SU-DHL-6 (cell line): ENCODE data around the gene FBXW11.
A peak's percentile ranks its signal among the peaks of the same experiment; 100 is the strongest.

Experiments
- H2AFZ ChIP-seq: fragments of 200-600 bp; sonication (generic); 2 replicates; pipeline ENCODE4 v1.6.1; 2014; ENCODE audit warnings: low read depth, mild to moderate bottlenecking, moderate library complexity, mixed read lengths, antibody characterized with exemption, low read length; ENCODE audit not compliant: severe bottlenecking
- H3F3A ChIP-seq: fragments of 200-600 bp; shearing (Covaris generic); 2 replicates; pipeline ENCODE4 v1.6.0; 2016; ENCODE audit warnings: antibody characterized with exemption, mild to moderate bottlenecking; ENCODE audit not compliant: insufficient read depth
- H3K27ac ChIP-seq: fragments of 200-600 bp; sonication (generic); 2 replicates; pipeline ENCODE4 v1.5.1; 2016; ENCODE audit warnings: low read depth, mild to moderate bottlenecking, low read length, moderate library complexity, mixed read lengths
- H3K27me3 ChIP-seq: fragments of 200-600 bp; sonication (generic), shearing (Covaris generic); 2 replicates; pipeline ENCODE4 v1.6.0; 2014; ENCODE audit warnings: mild to moderate bottlenecking, low read length
- H3K36me3 ChIP-seq: fragments of 200-600 bp; sonication (generic); 2 replicates; pipeline ENCODE4 v1.6.1; 2014; ENCODE audit warnings: mild to moderate bottlenecking, low read length, mixed read lengths
- H3K4me2 ChIP-seq: fragments of 300-600, 200-600 bp; shearing (Covaris generic), sonication (generic); 2 replicates; pipeline ENCODE4 v1.6.0; 2014; ENCODE audit warnings: low read length, low read depth, mild to moderate bottlenecking; ENCODE audit not compliant: poor library complexity, severe bottlenecking
- H3K4me3 ChIP-seq: fragments of 200-600 bp; sonication (generic); 2 replicates; pipeline ENCODE4 v1.5.1; 2014; ENCODE audit warnings: antibody characterized with exemption, low read length, mild to moderate bottlenecking, mixed read lengths; ENCODE audit not compliant: insufficient read depth, poor library complexity, severe bottlenecking
- H3K79me2 ChIP-seq: fragments of 200-600 bp; sonication (generic); 2 replicates; pipeline ENCODE4 v1.6.1; 2014; ENCODE audit warnings: mild to moderate bottlenecking, low read length, moderate library complexity; ENCODE audit not compliant: insufficient read depth
- H3K9ac ChIP-seq: fragments of 200-600 bp; sonication (generic); 2 replicates; pipeline ENCODE4 v1.7.0; 2014; ENCODE audit warnings: mild to moderate bottlenecking, low read length
- H3K9me2 ChIP-seq: fragments of 200-600 bp; sonication (generic); replicated peaks from 2 replicates; pipeline ENCODE4 v1.6.1; 2014; ENCODE audit warnings: low read length; ENCODE audit not compliant: insufficient read depth
- H3K9me3 ChIP-seq: fragments of 200-600 bp; sonication (generic); 2 replicates; pipeline ENCODE4 v1.6.1; 2014; ENCODE audit warnings: low read length, mixed read lengths; ENCODE audit not compliant: insufficient read depth
- H4K20me1 ChIP-seq: fragments of 200-600 bp; sonication (generic); 2 replicates; pipeline ENCODE4 v1.6.1; 2014; ENCODE audit warnings: low read depth, mild to moderate bottlenecking, antibody characterized with exemption, low read length, moderate library complexity, mixed read lengths
- EZH2phosphoT487 ChIP-seq: fragments of 200-600 bp; sonication (generic), shearing (Covaris generic); conservative IDR thresholded peaks from 2 replicates; pipeline ENCODE4 v1.6.1; 2018; ENCODE audit warnings: mild to moderate bottlenecking, antibody characterized with exemption, low read length, moderate library complexity, mixed read lengths
- TF ChIP-seq, protein P1 (sequence below): fragments of 200-600 bp; sonication (generic); IDR thresholded peaks from one replicate; pipeline ENCODE4 v1.5.1; 2017; ENCODE audit warnings: antibody characterized with exemption, mild to moderate bottlenecking, low read length, moderate library complexity; ENCODE audit not compliant: insufficient read depth, poor library complexity, severe bottlenecking

Gene FBXW11

DNA sequence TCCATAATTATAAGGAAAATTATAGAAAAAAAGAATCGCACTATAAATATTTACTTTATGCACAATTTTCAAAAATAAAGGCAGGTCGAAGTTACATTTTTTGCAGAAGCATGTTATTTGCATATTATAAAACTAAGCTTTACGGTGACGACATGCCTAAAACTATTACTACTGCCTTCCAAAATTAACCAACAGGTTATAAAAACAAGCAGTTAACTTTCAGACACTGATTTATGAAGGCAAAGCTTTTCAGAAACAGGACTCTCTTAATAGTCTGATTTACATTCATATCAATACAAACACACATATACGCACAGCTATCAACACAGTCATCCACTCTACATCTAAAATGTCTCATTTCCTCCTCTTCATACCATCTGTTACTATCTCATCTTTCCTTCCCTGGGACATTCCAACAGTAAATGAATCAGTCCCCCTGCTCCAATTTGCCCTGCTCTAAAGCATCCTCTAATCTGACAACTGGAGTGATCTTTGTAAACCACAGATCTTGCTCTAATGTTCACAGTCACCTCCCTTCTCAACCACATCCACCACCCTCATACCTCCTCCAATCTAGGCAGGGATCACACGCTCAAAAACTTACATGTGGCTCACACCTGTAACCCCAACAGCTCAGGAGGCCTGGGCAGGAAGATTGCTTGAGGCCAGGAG lies 21.6 kb downstream of the FBXW11 start:
- no peak overlapping the region for H2AFZ ChIP-seq
- H3K9me3 ChIP-seq, result peaks cover 13% of the 10 kb centered on the region; the same call in 1 of the 2 replicates
- peaks cover 10% of the 10 kb centered on the region; the same call in 1 of the 2 replicates for H3F3A ChIP-seq
- no peak overlapping the region for H3K4me3 ChIP-seq
- H4K20me1 ChIP-seq, result no peaks in the 10 kb centered on the region
- H3K9ac ChIP-seq, result no peak overlapping the region
- H3K27me3 ChIP-seq, result no peaks in the 10 kb centered on the region
- H3K36me3 ChIP-seq, result peaks cover 13% of the 10 kb centered on the region
- peak overlapping the region; percentile 25 for H3K4me2 ChIP-seq
- no peaks in the 10 kb centered on the region for H3K9me2 ChIP-seq
- TF ChIP-seq, protein P1, sequence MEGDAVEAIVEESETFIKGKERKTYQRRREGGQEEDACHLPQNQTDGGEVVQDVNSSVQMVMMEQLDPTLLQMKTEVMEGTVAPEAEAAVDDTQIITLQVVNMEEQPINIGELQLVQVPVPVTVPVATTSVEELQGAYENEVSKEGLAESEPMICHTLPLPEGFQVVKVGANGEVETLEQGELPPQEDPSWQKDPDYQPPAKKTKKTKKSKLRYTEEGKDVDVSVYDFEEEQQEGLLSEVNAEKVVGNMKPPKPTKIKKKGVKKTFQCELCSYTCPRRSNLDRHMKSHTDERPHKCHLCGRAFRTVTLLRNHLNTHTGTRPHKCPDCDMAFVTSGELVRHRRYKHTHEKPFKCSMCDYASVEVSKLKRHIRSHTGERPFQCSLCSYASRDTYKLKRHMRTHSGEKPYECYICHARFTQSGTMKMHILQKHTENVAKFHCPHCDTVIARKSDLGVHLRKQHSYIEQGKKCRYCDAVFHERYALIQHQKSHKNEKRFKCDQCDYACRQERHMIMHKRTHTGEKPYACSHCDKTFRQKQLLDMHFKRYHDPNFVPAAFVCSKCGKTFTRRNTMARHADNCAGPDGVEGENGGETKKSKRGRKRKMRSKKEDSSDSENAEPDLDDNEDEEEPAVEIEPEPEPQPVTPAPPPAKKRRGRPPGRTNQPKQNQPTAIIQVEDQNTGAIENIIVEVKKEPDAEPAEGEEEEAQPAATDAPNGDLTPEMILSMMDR, result no peak
- no peak for TF ChIP-seq EZH2phosphoT487
- H3K79me2 ChIP-seq, result peaks cover 89% of the 10 kb centered on the region
- H3K27ac ChIP-seq, result peak overlapping the region; percentile 31

DNA sequence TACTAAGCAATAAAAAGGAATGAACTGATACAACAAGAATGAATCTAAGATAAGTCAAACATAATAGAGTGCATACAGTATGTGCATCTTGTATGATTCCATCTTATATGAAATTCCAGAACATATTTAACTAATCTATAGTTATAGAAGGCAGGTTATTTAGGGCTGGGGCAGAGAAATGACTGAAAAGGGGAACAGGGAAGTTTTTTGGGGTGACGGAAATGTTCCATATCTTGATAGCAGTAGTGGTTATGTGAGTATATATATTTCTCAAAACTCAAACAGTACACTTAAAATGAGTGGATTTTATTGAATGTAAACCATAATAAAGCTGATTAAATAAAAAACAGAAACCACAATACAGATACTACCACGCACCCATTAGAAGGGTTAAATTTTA lies 24.6 kb downstream of the FBXW11 start:
- peaks cover 89% of the 10 kb centered on the region for H3K79me2 ChIP-seq
- no peak overlapping the region for H3K4me2 ChIP-seq
- no peaks in the 10 kb centered on the region for H4K20me1 ChIP-seq
- H2AFZ ChIP-seq, result no peak overlapping the region
- H3K9me2 ChIP-seq, result no peaks in the 10 kb centered on the region
- H3K9ac ChIP-seq, result no peak overlapping the region
- H3K27ac ChIP-seq, result no peak overlapping the region
- TF ChIP-seq, protein P1, result no peak
- TF ChIP-seq EZH2phosphoT487, result no peak
- no peak overlapping the region for H3K4me3 ChIP-seq
- peaks cover 32% of the 10 kb centered on the region for H3F3A ChIP-seq
- H3K9me3 ChIP-seq, result peaks cover 21% of the 10 kb centered on the region; the same call in 1 of the 2 replicates
- peaks cover 16% of the 10 kb centered on the region for H3K36me3 ChIP-seq
- no peaks in the 10 kb centered on the region for H3K27me3 ChIP-seq

DNA sequence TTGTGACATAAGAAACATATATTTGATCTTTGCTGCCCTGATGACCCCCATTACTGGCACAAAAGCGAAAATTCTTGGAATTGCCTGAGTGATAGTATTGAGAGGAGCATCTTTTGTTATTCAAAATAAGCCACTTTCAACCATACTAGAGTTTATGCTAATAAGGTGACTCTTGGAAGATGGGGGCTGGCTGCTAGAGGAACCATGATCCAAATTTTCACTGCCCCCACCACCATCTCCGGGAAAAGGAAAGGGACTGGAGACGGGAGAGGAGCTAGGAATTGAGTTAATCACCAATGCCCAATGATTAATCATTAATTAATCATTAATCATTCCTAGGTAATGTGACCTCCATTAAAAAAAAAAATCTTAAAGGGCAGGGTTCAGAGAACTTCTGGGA lies 25.6 kb downstream of the FBXW11 start:
- H3K9me2 ChIP-seq, result no peaks in the 10 kb centered on the region
- H3F3A ChIP-seq, result peaks cover 32% of the 10 kb centered on the region
- H3K4me2 ChIP-seq, result no peak overlapping the region
- no peaks in the 10 kb centered on the region for H4K20me1 ChIP-seq
- H3K27ac ChIP-seq, result 0 out of 2 replicates have a peak overlapping the region, but pooled peaks have one; percentile 2
- peaks cover 21% of the 10 kb centered on the region; the same call in 1 of the 2 replicates for H3K9me3 ChIP-seq
- H3K79me2 ChIP-seq, result peaks cover 89% of the 10 kb centered on the region
- H3K9ac ChIP-seq, result no peak overlapping the region
- H3K4me3 ChIP-seq, result no peak overlapping the region
- no peaks in the 10 kb centered on the region for H3K27me3 ChIP-seq
- H2AFZ ChIP-seq, result no peak overlapping the region
- peaks cover 16% of the 10 kb centered on the region for H3K36me3 ChIP-seq
- TF ChIP-seq, protein P1, result no peak
- no peak for TF ChIP-seq EZH2phosphoT487
